Activated CD4-positive, alpha-beta T cell treated with anti-CD3 and anti-CD28 coated beads, Interleukin-2, amount 50 U/mL, for 24 hours (primary cell): Measurements from ENCODE around the gene TTC34.
A peak's percentile ranks its signal among the peaks of the same experiment; 100 is the strongest.

Experiments
- DNase-seq, 2 donors: peaks; one replicate each; pipeline ENCODE4 v3.0.0-alpha.2; 2020; ENCODE audit warnings: low read depth in 1 of 2, low spot score in 1 of 2

Gene TTC34, protein sequence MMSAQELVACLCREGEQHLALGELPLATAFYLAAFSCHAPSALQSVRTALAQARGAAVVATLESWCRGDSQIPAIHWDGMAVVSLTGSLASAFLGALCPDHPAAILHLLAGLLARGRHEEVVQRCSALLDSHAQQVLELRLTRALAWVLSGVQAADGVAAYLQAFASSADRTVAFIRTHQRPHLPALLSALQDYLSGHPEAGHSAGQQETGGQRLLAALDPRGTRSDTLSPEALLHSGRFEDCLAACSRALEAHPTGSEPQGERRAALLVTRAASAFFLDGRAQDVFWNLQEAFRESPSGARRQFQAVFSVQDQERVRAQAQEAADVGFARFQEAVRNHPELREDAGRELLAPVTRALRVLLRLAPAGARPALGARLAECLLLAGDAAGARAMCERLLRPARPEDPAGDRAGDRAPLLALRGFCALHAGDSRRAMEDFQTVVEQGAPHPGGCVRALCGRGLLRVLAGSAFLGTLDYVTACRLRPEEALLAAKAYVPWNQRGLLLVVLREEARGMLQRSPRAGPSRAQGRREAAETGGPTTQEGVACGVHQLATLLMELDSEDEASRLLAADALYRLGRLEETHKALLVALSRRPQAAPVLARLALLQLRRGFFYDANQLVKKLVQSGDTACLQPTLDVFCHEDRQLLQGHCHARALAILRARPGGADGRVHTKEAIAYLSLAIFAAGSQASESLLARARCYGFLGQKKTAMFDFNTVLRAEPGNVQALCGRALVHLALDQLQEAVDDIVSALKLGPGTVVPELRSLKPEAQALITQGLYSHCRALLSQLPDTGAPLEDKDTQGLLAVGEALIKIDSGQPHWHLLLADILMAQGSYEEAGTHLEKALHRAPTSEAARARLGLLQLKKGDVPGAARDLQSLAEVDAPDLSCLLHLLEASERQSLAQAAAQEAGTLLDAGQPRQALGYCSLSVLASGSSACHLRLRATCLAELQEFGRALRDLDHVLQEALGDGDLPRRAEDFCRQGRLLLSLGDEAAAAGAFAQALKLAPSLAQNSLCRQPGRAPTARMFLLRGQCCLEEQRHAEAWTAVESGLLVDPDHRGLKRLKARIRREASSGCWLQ

GRCh38 chr1:2801535-2802291 lies at the start of gene TTC34:
TTC34 (minus strand) TSS chr1:2801693; CDS start chr1:2800827, 866 bp downstream.
- DNase-seq, result peak in 1 of 2 donors; percentile 14

- DNase-seq, result no peak
Measured at GRCh38 chr1:2850502-2850901, 49.0 kb upstream of the TTC34 start.

DNA sequence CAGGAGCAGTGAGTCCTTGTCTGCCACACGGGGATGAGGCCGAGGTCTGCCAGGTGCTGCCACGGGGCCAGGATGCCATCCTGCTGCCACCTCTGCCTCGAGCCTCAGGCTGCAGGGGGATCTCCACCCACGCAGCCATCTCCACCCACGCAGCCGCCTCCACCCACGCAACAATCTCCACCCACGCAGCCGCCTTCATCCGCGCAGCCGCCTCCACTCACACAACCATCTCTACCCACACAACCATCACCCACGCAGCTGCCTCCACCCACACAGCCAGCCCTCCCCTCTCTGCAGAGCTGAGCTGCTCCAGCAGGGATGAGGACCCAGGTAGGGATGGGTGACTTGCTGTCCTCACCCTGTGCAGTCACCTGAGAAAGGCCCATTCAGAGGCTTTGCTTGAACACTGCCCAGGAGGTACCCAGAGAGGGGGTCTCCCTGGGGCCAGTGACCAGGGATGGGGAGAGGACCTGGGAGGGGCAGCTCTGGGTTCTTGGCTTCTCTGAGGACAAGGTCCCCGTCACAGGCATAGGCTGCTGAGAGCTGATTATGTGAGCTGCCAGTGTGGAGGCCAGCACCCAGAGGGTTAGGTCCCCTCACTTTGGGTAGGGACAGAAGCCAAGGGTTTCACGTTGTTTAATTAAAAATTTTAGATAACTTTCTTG lies 46.6 kb upstream of the TTC34 start:
- no peak for DNase-seq

- no peak for DNase-seq
Measured at GRCh38 chr1:2847086-2847985, 45.8 kb upstream of the TTC34 start.

- no peak for DNase-seq
Measured at GRCh38 chr1:2845869-2846268, 44.4 kb upstream of the TTC34 start.

DNA sequence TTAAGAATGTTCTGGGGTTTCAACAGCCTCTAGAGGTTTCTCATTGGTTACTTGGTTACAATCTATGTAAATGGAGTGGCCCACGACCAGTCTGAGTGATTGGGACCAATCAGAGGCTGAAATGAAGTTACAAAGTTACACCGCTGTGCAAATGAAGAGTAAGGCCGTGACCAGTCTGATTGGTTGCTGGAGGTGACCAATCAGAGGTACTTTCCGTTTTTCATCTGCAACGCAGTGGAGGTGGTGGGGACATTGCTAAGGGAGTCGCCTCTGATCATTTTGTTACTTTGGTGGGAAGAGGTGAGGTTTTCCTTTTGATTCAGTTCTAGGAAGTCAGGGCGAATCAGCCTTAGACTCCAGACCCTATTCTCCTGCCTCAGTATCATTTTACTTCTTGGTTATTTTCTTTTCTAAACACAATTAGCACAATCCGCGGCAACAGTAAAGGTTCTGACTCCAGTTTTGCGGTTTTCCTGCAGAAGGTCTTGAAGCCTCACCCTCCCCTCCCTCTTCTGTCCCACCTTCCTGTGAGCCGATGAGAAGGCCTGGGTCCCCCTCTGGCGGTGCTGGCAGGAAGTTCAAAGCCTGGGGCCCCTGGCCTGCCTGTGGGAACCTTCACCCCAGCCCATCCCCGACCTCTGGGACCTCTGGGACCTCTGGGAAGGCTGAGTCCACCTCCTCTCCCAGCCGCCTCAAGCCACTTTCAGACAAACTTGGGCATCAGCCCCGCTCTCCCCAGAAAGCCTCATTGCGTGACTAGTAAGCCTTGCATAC lies 38.7 kb upstream of the TTC34 start:
- DNase-seq, result peak; percentile 23 to 42

- no peak for DNase-seq
Measured at GRCh38 chr1:2837823-2838222, 36.3 kb upstream of the TTC34 start.

GRCh38 chr1:2837316-2837715 lies 35.8 kb upstream of the TTC34 start:
- DNase-seq, result no peak

DNA sequence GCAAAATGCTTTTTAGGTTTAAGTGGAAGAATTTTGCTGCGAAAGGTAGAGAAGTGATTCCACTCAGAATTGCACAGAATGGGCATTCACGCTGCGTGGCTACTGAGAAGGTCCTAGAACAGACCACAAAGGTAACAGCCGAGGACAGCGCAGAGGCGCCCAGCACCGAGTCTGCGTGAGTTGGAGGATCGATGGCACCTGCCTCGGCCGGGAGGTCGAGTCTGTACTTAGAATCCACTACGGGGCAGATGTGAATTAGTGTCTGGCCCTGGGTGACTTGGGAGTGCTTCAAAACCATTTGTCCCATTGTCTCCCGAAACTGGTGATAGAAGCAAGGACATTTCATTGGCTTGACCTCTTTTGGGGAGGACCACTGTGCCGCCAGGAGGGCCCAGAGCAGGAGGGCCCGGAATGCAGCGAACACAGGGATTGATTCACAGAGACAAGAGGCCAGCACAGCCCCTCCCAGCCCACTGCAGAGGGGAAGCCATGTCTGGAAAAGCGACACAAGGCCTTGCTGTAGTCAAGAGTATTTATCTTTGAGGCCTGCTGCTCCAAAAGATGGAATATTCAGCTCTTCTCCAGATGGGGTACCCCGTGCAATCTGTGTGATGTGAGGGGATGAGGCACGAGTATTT lies 35.0 kb upstream of the TTC34 start:
- DNase-seq, result no peak

DNA sequence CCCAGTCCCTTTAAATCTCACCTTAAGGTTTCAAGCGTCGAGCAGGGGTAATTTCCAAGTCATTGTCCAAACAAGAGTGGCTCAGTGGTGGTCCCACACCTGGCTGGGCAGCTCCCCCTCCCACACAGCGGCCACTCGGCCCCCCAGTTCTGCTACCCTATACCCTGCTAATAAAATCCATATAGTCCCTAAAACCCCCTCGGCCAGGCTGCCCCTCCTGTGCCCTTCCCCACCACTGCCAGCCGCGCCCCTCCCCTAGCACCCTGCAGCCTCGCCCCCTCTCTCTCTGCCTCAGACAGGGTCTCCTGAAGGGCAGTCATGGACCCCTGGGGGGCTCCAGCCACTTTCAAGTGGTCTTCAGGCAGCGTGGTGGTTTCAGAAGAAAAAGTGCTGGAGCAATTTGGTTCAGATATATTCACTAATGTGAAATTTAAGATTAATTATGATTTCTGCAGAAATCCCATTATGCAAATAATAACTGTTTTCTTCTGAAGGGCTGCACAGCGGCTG lies 34.2 kb upstream of the TTC34 start:
- DNase-seq, result no peak

- DNase-seq, result no peak
Measured at GRCh38 chr1:2834741-2835564, 33.5 kb upstream of the TTC34 start.

DNA sequence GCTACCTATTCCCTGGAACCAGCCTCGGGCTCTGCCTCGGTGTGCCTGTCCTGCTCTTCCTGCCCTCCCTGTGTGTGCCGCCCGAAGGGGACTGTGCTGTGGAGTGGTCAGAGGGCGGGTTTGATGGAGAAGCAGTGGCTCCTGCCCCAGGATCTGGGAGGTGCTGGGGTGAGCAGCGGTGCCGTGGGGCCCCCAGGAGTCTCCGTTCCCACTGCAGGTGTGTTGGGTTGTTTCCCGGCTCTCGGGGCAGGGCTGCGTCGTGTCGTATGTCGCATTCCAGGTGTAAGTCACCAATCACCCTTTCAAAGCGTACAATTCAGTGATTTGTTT lies 32.6 kb upstream of the TTC34 start:
- DNase-seq, result no peak

GRCh38 chr1:2833454-2834145 lies 32.1 kb upstream of the TTC34 start:
- DNase-seq, result no peak

DNA sequence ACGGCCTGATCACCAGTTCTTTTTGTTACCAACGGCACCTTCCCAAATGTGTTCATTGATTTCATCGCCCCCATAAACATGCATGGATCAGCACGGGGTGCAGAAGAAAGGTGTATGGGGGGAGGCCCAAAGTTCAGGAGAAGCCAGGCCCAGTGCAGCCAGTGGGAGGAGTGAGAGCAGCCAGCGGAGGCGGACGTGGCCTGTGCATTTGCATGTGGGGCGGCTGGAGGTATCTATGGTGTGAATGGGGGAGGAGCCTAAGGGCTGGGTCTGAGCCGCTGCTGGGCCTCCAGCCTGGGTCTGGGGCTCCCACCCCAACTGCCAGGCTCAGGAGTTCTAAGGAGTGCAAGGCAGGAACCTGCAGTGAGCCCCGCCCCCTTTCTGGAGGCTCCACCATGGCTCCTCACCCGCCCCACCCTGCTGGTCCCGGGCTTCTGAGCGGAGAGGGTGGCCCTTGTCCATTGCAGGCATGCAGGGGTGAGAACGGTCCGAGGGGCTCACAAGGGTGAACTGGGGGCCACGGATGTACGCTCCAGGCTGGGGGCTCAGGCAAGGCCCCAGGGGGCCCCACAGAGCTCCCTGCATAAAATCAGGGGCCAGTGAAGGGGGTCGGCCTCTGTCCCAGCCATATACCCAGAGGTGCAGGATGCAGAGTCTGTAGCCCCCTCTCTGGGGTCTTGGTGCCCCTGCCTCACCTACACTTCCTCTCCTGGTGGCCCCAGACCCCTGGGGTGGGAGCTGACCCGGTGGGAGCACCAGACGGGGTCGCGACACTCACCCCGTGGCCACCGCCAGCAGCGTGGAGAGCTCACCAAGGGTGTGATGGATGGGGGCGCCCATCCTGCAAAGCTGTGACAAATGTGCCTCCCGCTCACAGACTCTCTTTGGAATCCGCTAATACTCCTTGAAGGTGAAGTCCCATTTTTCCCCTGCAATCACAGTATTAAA lies 31.3 kb upstream of the TTC34 start:
- no peak for DNase-seq

- DNase-seq, result no peak
Measured at GRCh38 chr1:2831596-2832212, 30.2 kb upstream of the TTC34 start.
